ENCODE measurements around the gene MTCL1. TPM values are rescaled to one million over a fixed set of nuclear protein-coding genes. Genes with fewer than 3 reads are reported as not detected.

MTCL1 gene
- total RNA-seq, 1 donor from 2014 or later = 100 TPM

DNA sequence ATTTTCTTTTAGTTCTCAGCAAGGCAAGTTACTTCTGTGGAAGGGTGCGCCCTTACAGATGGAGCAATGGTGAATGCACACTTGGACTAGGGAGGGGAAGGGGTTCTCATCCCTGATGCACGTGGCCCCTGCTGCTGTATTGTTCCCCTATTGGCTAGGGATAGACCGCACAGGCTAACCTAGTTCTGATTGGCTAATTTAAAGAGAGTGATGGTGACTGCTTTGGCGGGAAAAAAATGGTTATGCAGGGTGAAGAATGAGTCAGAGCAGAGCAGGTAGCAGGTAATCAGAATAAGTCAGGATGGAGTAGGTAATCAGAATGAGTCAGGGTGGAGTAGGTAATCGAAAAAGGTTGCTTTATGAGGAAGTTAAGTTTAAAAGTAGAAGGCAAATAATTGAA lies 171.5 kb downstream of the MTCL1 start:
- Mint-ChIP-seq H3K9me3 (ENCODE audit: unreplicated experiment) (peaks cover 2% of the 10 kb centered on the region), H3K4me3 (ENCODE audit: unreplicated experiment) (no peak overlapping the region), H3K27ac (ENCODE audit: unreplicated experiment) (no peak overlapping the region), H3K4me1 (ENCODE audit: low read depth, unreplicated experiment) (peaks cover 6% of the 10 kb centered on the region), H3K27me3 (ENCODE audit: unreplicated experiment) (no peaks in the 10 kb centered on the region), H3K36me3 (ENCODE audit: unreplicated experiment) (no peaks in the 10 kb centered on the region)
- TF ChIP-seq, protein P1, sequence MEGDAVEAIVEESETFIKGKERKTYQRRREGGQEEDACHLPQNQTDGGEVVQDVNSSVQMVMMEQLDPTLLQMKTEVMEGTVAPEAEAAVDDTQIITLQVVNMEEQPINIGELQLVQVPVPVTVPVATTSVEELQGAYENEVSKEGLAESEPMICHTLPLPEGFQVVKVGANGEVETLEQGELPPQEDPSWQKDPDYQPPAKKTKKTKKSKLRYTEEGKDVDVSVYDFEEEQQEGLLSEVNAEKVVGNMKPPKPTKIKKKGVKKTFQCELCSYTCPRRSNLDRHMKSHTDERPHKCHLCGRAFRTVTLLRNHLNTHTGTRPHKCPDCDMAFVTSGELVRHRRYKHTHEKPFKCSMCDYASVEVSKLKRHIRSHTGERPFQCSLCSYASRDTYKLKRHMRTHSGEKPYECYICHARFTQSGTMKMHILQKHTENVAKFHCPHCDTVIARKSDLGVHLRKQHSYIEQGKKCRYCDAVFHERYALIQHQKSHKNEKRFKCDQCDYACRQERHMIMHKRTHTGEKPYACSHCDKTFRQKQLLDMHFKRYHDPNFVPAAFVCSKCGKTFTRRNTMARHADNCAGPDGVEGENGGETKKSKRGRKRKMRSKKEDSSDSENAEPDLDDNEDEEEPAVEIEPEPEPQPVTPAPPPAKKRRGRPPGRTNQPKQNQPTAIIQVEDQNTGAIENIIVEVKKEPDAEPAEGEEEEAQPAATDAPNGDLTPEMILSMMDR (IDR thresholded peaks at IDR 0.05; ENCODE audit: partially characterized antibody, unreplicated experiment) = no peak
- no peak for DNase-seq

- peaks cover 4% of the 10 kb centered on the region for H3K27me3 Mint-ChIP-seq (ENCODE audit: unreplicated experiment)
- peaks cover 9% of the 10 kb centered on the region for H3K9me3 Mint-ChIP-seq (ENCODE audit: unreplicated experiment)
- DNase-seq = no peak
- peaks cover 16% of the 10 kb centered on the region for H3K36me3 Mint-ChIP-seq (ENCODE audit: unreplicated experiment)
- peaks cover 6% of the 10 kb centered on the region for H3K4me1 Mint-ChIP-seq (ENCODE audit: low read depth, unreplicated experiment)
- H3K27ac Mint-ChIP-seq (ENCODE audit: unreplicated experiment) = no peak overlapping the region
- H3K4me3 Mint-ChIP-seq (ENCODE audit: unreplicated experiment) = no peak overlapping the region
- TF ChIP-seq, protein P1 (IDR thresholded peaks at IDR 0.05; ENCODE audit: partially characterized antibody, unreplicated experiment) = no peak
Measured at GRCh38 chr18:8881103-8881502, 175.7 kb downstream of the MTCL1 start.

Other genes with a start within 250 kb of the MTCL1 start
- gene RAB12, start 96.1 kb upstream of the MTCL1 start, total RNA-seq (ENCODE audit: unreplicated experiment) = 28.8 TPM

All from glutamatergic neuron (in vitro differentiated cells).